DND-41 (cell line): ENCODE data around the gene SLC51A.

Experiments
- EZH2 ChIP-seq: IDR thresholded peaks from 3 replicates; pipeline ENCODE4 v1.6.1; 2012; ENCODE audit warnings: borderline replicate concordance, low read depth, mild to moderate bottlenecking, moderate library complexity, low read length, inconsistent platforms; ENCODE audit not compliant: severe bottlenecking
- TF ChIP-seq, protein P1 (sequence below): IDR thresholded peaks from 2 replicates; pipeline ENCODE4 v1.5.1; 2012; ENCODE audit warnings: borderline replicate concordance, low read length, moderate library complexity, mild to moderate bottlenecking; ENCODE audit not compliant: poor library complexity, severe bottlenecking; ENCODE audit errors: extremely low read depth

DNA sequence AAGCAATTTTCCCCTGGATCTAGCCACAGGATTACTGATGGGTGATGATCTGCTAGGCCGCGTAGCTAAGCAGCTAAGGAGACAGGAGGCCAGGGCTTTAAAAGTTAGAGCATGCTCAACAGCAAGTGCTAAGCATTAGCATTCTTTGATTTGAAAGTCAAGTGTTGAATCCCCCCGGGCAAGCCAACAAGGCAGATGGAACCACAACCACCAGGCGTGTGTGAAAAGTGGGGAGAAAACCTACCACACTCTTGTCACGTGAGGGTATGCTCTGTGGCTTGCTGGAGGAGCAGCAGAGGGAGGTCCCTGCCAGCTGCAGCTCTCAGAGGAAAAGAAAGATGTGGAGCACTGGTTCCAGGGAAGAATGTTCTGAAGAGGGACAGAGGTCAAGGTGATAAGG lies 20.9 kb downstream of the SLC51A start:
- TF ChIP-seq, protein P1, sequence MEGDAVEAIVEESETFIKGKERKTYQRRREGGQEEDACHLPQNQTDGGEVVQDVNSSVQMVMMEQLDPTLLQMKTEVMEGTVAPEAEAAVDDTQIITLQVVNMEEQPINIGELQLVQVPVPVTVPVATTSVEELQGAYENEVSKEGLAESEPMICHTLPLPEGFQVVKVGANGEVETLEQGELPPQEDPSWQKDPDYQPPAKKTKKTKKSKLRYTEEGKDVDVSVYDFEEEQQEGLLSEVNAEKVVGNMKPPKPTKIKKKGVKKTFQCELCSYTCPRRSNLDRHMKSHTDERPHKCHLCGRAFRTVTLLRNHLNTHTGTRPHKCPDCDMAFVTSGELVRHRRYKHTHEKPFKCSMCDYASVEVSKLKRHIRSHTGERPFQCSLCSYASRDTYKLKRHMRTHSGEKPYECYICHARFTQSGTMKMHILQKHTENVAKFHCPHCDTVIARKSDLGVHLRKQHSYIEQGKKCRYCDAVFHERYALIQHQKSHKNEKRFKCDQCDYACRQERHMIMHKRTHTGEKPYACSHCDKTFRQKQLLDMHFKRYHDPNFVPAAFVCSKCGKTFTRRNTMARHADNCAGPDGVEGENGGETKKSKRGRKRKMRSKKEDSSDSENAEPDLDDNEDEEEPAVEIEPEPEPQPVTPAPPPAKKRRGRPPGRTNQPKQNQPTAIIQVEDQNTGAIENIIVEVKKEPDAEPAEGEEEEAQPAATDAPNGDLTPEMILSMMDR: no peak
- no peak for TF ChIP-seq EZH2
